GM18951 (cell line): Measurements from ENCODE around the gene BIN2.

ENCODE experiments used
- POLR2A ChIP-seq: IDR thresholded peaks from 4 replicates; pipeline ENCODE4 v1.6.1; 2011; ENCODE audit warnings: mild to moderate bottlenecking; ENCODE audit not compliant: insufficient read length, insufficient read depth; ENCODE audit errors: extremely low read depth
- in situ Hi-C: fragments of 300-500 bp; cut with MboI; formaldehyde crosslinking; loops from one replicate; pipeline ENCODE4 v1.12.0; 2022; ENCODE audit warnings: low sequenced_read_pairs, mixed read lengths, inconsistent platforms; ENCODE audit not compliant: unreplicated experiment

Gene BIN2

DNA sequence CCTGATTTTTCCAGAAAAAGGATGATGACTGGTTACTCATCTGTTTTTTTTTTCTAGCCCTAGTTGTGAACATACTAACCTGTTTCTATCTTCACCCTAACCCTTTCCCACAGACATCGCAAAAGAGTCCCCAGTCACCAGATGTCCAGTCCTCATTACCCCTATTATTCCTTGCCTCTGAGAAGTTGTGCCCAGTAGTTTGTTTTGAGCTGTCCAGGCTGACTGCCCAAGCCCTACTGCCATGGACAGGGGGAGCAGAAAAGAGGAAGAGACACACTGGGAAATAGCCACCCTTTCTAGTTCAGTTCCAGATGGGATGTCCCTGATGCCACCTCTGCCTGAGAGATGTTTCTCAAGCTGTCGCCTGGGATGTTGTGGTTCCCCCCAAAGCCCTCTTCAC is 36.3 kb upstream of the BIN2 start:
- TF ChIP-seq POLR2A, result no peak
- in situ Hi-C loops, result no loop called here

DNA sequence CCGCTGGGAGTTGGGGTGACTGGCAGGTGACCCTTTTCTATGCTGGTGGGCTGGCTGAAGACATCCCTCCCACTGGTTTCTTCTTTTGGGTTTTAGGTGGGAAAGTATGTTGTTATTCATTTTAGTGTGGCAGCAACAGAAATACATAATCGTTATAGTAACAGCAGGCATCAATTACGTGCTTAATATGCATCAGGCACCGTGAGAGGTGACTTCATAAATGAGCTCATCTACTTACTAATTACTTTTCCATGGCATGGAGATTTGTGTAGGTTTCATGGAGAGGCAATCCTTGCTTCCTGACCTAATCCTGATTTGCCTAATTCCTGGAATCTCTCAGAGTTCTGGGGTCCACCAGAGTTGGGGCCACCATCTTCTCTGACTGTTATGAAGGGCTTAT is 35.9 kb upstream of the BIN2 start:
- TF ChIP-seq POLR2A, result no peak
- in situ Hi-C loops, result no loop called here

DNA sequence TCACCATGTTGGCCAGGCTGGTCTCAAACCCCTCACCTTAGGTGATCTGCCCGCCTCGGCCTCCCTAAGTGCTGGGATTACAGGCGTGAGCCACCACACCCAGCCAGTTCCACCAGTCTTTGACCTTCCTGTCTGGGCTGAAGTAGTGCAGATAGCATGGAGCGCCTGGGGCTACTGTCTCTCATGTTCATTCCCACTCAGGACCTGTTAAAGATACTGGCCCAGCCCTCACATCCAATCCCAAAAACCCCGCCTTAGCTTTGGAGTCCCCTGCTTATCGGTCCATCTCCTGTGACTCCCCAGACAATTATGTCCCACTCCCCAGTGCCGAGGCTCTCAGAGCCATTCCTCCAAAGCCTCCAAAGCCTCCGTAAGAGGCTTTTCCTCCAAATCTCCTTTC is 34.5 kb upstream of the BIN2 start:
- in situ Hi-C loops, result no loop called here

DNA sequence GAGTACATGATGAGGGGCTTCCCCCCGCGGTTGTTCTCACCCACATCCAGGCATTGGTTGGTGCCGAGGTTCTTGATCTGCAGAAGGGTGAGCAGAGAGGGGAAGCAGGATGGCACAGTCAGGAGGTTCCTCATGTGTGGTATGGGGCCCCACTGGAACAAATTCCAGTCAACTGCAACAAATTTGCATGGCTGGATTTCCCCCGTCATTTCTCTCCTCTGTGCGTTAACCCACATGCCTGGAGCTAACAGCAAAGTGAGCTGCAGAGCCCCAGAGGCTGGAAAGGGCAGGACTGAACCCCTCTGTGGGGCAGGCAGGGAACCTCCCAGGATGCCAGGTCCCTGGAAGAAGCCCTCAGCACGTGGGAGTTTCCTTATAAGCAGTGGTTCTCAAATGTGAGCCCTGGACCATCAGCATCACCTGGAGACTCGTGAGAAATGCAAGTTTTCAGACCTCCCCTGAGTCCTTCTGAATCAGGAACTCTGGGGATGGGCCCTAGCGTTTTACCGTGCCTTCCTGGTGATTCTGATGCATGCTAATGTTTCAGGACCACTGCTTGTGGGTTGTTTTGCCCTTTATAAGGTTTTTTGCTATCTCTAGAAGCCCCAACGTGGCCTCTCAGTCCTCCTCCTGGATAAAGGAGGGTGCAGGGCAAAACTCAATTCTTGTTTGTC is 33.5 kb upstream of the BIN2 start:
- in situ Hi-C loops, result no loop called here
- TF ChIP-seq POLR2A, result no peak

More for the DNA sequence above, 34.5 kb upstream of the BIN2 start:
- TF ChIP-seq POLR2A, result no peak

DNA sequence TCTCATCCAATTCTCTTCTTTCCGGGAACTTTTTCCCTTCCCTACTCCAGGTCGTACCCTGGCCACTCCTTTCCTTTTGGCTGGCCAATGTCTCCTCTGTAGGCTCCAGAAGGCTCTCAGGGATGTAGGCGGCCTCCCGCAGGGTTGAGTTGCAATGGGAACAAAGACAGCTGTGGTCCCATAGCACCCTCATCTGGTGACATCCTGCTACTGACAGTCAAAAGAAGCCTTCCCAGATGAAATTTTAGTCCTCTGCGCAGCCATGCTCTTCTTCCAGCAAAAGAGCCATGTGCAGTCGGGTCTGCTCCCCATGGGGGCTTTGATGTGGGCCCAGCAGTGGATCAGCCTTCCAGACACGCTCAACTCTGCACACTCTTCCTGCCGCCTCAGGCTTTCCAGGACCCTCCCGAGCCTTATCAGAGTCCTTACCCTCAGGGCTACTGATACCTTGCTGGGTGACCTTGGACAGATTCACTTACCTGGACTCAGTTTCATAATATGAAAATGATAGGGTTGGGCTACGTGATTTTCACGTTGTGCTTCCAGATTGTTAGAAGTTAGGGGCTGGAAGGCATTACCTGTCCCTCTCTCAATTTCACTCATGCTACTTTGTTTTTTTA is 28.0 kb upstream of the BIN2 start:
- TF ChIP-seq POLR2A, result no peak
- in situ Hi-C loops, result no loop called here

DNA sequence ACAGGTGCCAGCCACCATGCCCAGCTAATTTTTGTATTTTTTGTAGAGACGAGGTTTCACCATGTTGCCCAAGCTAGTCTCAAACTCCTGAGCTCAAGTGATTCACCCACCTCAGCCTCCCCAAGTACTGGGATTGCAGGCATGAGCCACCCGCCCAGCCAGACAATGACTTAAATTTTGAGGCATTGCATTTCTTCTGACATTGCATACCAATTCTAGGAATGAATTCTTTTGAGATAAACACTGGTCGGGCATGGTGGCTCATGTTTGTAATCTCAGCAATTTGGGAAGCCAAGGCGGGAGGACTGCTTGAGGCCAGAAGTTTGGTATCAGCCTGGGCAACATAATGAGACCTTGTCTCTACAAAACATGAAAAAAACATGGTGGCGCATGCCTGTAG is 25.1 kb upstream of the BIN2 start:
- in situ Hi-C loops, result loop anchor here (25.0 kb wide), 1 partner anchor 287 kb away; no protein-coding TSS in a partner anchor
- TF ChIP-seq POLR2A, result no peak

DNA sequence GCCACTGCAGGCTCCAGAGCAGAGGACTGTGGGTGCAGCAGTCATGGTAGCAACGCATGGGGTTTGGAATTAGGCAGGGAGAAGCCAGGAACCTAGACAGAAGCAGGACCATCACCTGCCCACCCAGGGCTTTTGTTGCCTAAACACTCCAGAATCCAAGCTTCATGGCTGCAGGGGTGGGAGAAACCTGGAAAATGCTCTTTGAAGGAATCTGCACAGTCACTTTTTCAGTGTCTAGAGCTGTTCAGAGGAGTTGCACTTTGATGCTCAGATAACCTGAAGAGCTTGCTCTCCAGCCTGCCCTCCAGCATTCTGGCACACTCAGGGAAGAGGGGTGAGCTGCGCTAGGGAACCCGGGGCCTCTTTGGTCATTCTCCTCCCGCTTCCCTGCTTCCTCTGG is 24.1 kb upstream of the BIN2 start:
- in situ Hi-C loops, result loop anchor here (25.0 kb wide), 1 partner anchor 286 kb away; no protein-coding TSS in a partner anchor
- TF ChIP-seq POLR2A, result no peak

DNA sequence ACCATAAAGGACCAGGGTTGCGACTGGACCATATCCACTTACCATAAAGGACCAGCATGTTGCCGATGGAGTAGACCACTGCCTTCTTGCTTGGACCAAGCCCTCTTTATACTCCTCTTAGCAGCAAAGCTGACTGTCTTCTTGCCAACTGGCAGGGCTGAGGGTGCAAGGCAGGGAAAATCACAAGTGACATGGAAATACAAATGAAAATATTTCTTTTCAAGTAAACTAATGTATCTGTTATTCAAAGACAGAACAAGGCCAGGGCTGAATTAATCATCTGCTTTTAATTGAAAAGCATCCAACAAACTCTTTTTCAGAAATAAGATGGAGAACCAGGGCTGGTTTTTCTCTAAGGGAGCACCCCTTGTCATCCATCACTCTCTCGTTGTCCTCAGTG is 22.6 kb upstream of the BIN2 start, which contains the start of gene CELA1:
CELA1 (minus strand) TSS at position 99 of the 400 bp plus-strand sequence; CDS start at position 58, 41 bp downstream.
- in situ Hi-C loops, result loop anchor here (25.0 kb wide), 1 partner anchor 284 kb away; no protein-coding TSS in a partner anchor
- no peak for TF ChIP-seq POLR2A

DNA sequence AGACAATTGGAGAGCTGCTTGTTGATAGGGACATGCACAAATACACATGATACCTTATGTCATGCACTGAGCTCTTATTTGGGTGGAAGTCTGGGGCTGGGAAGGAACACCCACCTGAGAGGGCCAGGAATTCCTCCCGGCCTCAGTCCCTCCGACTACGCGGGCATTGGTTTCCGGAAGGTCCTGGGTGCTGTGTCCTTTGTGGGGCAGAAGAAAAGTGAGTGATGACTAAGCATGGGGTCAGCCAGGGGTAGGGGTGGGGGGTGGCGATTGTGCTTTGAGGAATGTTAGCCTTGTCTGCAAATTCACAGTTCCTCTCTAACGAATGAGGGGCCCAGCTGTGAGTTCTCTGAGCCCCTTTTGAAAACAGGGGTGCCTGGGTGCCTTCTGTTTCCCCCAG is 21.7 kb upstream of the BIN2 start:
- TF ChIP-seq POLR2A, result no peak
- in situ Hi-C loops, result loop anchor here (25.0 kb wide), 1 partner anchor 283 kb away; no protein-coding TSS in a partner anchor

DNA sequence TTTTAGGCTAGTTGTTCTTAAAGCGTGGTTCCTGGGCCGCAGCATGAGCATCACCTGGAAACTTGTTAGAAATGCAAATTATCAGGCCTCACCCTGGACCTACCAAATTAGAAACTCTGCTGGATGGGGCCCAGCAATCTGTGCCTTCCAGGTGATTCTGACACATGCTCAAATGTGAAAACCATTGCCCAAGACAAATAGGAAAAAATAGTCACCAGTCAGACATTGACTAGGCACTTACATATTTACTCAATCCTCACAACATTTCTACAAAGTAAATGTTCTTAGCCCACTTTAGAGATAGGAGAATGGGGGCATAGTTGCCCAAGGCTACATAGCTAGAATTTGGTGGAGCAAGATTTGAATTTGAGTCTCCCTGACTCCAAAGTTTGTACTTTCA is 19.2 kb upstream of the BIN2 start:
- in situ Hi-C loops, result loop anchor here (25.0 kb wide), 1 partner anchor 281 kb away; no protein-coding TSS in a partner anchor
- TF ChIP-seq POLR2A, result no peak

DNA sequence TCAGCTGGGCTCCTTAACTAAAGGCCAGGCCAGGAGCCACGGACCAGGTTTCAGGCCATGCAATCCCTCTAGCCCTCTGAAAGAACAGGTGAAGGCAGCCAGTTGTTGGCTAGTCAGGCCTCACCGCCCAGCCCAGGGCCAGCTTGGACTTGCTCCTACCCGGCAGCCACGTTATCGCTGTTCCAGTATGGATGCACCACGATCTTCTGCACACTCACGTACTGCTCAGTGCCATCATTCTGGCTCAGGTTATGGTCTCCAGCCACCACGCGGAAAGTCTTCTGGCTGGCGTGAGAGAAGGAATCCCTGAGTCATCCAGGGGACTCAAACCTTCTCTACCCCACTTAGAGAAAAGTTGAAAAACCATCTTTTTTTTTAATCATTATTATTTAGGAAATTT is 18.4 kb upstream of the BIN2 start:
- in situ Hi-C loops, result loop anchor here (25.0 kb wide), 1 partner anchor 280 kb away; no protein-coding TSS in a partner anchor
- no peak for TF ChIP-seq POLR2A

DNA sequence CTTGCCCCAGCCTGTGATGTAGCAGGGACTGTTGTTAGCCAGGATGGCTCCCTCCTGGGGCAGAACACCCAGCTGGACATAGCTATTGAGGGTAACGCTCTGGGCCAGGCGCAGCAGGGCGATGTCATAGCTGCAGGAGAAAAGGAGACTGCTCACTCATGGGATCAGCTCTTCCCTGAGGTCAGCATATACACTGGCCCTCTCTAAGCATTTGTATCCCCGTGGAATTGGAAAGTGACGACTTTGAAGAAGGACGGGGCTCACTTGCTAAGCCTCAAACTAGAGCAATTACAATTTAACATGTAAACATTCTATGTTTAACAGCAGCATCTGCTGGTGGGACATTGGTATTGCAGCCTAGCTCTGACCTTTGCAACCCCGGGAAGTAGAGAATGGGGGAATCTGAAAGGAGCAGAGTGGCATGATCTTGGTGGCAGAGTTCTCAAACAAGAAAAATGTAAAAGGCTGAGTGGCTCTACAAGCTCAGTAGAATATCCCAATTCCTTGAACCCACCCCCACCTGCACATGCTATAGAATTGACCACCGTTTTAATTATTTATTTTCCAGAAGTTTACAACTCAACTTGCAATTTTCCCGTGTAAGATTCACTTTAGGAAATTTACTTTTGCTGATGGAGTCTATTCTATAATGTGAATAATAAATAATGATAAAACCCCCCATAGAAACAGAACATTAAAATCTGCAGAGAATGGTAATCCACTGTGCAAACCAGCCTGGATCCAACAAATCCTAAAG is 17.5 kb upstream of the BIN2 start:
- in situ Hi-C loops, result loop anchor here (25.0 kb wide), 1 partner anchor 279 kb away; no protein-coding TSS in a partner anchor
- TF ChIP-seq POLR2A, result no peak

DNA sequence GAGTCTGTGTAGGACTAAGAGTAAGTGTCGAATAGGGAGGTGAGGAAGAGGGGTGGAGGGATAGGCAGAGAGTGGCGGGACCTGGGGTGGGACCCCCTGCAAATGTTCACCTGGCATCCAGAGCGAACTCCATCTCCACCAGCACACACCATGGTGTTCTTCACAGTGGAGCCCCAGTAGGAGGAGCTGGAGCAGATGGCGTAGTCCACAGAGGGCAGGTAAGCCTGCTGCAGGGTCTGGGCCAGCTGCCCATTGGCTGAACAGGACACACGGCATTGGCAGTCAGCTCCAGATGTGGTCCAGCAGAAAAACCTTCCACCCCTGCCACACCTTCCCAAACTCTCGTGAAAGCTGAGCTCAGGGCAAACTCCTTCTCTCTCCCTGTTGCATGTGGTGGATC is 15.8 kb upstream of the BIN2 start:
- TF ChIP-seq POLR2A, result no peak
- in situ Hi-C loops, result loop anchor here (25.0 kb wide), 1 partner anchor 277 kb away; no protein-coding TSS in a partner anchor

DNA sequence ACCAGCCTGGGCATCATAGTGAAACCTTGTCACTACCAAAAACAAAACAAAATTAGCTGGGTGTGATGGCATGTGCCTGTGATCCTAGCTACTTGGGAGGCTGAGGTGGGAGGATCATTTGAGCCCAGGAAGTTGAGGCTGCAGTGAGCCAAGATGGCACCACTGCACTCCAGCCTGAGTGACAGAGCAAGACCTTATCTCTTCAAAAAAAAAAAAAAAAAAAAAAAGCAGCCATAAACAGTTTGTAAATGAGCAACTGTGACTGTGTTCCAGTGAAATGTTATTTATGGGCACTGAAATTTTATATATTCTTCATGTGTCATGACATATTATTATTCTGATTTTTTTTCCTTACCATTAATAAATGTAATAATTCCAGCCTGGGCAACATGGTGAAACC is 13.4 kb upstream of the BIN2 start:
- in situ Hi-C loops, result loop anchor here (25.0 kb wide), 1 partner anchor 275 kb away; no protein-coding TSS in a partner anchor
